NCI-H2227 treated with DMSO at 0.1 percent for 48 hours (cell line): ENCODE results near the gene AGFG1.
"Not testable (repeated sequence)": the region's sequence is repeated elsewhere in the genome, so short reads cannot be mapped to it uniquely, and the experiment has no call there.

Experiments used
- DNase-seq: peaks from one replicate; lab custom pipeline; 2025; lab: John Stamatoyannopoulos, UW

AGFG1 gene

DNA sequence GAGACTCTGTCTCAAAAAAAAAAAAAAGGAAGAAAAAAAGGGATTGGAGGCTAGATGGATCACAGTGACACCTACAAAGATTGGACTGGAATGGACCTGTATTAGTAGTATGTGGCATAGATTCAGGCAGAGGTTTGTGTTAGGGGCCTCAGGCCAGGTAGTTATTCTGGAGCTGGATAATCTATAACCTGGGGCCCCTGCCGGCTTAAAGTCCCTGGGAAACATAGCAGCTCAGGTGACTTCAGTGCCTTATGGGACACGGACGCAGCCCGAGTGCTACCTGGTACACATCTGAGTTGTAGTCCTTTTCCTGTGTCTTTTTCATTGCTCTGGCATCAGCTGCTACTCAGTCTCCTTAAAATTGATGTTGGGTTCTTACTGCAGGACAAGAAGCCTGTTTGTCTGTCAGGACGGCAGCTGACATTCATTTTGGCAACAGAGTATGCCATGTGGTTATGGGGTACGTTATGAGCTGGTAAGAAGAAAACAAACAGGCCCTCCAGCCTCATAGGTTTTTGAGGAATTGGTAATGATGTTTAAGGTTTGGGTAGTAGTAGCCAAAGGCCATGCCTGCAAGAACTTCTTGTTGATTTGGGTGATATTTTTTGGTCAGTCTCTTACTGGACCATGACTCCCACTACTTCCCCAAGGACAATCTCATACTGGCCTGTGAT lies 27.8 kb downstream of the AGFG1 start:
- DNase-seq, result no peak

DNA sequence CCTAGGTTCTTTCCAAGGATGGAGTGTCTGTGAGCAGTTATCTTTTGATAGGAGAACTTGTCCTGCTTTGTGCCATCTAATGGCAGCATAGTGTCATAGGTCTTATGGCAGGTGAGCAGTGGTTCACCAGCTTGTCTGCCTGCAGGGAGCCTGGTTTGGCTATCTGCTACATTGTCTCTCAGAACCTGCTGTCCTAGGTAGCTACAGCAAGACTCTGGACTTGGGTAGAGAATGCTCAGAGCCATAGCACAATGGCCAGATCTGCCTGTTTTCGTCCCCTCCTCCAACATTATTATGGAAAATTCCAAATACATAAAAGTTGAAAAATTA lies 28.3 kb downstream of the AGFG1 start:
- no peak for DNase-seq

DNA sequence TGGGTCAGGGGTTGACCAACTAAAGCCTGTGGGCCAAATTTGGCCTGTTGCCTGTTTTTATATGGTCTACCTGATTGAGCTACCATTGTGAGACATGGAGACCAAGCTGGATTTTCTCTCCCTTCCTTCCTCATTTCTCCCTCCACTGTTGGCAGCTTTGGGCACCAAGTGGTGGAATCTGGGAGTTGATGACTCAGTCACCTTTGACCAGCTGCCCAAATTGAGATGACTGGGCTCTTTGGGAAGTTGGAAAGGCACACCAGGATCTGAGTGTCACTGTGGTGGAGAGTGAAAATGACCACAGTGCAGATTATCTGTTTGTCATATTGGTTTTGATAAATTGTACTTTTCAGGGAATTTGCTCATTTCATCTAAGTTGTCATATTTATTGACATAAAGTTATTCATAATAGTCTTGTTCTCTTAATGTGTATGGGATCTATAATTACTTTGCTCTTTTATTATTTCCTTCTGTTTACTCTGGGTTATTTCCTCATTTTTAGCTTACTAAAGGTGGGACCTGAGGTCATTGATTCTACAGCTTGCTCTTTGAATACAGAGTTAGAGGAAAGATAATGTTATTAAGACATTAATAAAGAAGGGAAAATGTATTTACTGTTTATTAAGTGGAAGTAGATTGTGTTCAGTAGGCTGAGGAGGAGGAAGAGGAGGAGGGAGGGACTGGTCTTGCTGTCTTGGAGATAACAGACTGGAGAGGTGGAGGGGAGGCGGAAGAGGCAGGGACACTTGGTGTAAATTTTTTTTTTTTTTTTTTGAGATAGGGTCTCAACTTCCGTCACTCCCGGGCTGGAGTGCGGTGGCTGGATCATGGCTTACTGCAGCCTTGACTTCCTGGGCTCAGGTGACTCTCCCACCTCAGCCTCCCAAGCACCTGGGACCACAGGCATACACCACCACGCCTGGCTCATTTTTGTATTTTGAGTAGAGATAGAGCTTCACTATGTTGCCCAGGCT lies 31.8 kb downstream of the AGFG1 start:
- no peak for DNase-seq

DNA sequence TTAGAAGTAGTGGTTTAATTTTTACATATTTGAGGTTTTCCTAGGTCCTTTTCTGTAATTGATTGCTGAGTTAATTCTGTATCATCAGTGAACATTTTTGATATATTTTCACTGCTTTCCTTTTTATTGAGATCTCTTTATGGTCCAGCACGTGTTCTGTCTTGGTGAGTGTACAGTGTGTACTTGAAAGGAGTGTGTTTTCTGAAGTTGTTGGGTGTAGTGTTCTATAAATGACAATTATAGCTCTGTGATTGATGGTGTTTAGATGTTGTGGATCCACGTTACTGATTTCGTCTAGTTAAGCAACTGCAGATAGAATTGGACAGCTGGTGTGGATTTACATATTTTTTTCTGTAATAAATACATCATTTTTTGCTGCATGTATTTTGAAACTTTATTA lies 32.7 kb downstream of the AGFG1 start:
- no peak for DNase-seq

DNA sequence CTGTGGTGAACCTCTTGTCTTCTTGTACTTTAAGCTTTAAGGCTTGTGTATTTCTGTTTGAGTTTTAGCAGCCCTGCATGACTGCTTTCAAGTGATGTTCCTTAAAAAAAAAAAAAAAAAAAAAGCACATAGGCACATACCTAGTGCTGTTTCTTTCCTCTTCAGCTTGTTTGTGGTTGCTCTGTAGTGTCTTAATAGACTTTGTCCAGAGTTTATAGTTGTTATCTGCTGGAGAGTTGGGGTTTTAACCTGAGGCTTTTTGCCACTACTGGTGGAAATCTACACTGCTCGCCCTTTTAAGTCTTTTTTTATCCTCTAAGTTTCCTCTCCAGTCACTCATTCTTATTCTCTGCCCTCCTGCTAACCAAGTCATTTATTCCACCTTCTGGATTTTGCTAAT lies 34.5 kb downstream of the AGFG1 start:
- DNase-seq, result no peak

DNA sequence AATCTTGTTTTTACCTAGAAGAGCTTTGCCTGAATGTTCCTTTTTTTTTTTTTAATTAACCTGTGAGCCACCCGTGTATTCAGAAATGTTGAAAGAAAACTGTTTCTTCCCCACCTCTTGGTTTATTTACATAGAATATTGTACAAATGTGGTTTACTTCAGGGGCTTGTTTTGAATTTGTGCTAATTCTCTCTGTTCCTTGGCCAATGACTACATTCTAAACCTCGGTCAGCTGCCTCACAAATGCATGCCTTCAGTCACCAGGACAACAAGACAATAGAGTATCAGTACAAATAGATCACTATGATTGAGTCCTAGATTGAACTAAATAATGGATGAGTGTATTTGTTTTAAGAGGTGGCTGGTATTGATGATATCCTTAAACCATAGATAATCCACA lies 36.0 kb downstream of the AGFG1 start:
- no peak for DNase-seq

DNA sequence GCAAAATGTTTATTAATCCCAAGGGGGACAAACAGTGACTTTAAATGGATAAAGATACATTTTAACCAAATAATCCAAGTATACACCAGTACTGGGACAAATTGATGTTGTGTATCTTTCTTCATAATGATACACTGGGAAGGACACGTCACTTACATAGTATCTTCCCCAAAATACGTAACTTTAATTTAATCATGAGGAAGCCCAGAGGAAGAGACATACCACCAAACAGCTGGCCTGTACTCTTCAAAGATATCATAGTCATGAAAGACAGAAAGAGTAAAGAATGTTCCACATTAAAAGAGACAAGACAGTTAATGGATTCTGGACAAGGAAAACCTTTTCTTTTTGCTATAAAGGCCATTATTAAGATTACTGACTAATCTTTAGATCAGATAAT lies 37.1 kb downstream of the AGFG1 start:
- no peak for DNase-seq

DNA sequence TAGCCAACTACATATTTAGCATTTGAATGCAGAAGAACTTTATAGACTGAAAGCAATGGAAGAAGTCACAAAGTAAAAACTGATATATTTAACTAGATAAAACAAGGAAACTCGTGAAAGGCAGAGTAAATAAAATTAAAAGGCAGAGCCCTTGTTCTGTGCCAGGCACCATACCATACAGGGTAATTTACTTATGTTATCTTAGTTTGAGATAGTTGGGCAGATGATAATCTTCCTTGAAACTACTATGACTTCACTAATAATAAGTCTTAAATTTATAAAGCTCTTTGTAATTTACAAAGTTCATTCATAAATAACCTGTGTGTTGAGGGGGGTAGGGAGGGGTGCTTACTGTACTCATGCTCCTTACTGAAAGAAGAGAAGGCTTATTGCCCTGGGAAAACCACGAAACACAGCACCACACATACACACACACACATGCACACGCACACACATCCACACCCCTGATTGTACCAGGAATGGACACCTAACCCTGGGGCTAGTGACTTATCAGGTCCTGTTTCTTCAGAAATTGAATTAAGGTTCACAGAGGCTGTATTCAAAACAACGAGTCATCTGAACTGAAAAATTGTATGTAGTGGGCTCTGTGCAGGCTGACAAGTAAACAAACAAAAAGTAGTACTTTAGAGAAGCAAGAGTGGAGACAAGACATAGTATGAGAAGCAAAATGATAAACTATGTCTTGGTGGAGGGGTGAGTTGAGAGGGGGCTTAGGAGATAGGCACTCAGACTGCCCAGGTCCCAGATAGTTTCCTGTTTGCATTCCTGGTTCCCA lies 38.1 kb downstream of the AGFG1 start:
- DNase-seq, result no peak

DNA sequence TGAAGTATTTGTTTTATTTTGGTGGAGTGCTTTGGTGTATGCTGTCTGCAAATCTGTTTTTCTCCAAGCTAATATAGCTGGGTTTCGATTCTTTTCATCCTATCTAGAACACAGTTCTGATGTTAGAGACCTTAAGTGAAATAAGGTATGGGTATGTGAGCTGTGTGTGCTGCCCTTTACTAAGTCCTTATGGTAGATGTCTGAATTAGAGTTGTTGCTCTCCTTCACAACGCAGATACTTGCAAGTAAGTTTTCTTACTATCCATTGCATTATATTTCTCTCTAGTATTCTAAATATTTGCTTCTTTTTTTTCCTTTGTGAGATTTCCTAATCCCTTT lies 38.6 kb downstream of the AGFG1 start:
- DNase-seq, result no peak

DNA sequence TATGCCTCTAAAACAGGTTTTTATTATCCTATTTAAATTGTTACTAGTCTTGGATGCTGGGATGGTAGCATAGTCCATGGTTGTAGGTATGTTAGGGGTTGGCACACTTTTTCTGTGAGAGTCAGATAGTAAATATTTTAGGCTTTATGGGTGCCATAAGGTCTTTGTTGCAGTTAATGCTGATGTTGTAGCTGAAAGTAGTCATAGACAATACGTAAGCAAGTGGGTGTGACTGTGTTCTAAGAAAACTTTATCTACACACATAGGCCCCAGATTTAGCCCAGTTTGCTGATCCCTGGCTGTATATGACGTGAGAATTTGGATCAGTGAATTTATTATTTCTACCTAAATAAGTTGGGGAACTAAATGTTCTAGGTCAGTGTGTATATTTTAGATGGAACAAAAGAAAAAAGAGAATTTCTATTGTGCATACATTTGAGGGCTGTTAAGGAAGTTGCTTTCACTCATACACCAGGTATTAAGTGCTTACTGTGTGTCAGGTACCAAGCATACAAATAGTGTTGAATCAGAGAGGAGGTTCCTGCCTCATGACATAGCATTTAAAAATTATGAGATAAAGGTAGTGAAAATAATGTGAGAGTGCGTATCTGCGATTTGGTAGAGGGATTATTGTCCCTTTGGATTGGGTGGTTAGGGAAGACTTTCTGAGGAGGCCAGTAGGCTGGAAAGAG lies 39.4 kb downstream of the AGFG1 start:
- no peak for DNase-seq

DNA sequence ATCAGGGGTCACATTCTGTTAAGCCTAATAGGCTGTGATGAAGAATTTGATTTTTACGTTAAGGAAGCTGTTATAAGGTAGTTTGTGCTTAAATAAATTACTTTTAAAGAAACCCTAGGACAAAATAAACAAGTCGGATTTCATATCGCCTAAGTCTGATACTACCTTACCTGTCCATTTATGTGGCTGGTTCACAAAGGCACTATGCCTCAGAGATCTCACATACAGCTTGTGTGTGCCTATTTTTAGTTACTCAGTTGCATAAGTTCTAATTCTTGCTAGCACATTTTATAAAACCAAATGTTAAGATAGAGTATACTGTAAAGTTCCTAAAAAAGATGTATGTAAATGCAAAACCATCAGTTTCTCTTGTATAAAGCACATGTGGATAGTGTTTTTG lies 40.0 kb downstream of the AGFG1 start:
- DNase-seq, result no peak

DNA sequence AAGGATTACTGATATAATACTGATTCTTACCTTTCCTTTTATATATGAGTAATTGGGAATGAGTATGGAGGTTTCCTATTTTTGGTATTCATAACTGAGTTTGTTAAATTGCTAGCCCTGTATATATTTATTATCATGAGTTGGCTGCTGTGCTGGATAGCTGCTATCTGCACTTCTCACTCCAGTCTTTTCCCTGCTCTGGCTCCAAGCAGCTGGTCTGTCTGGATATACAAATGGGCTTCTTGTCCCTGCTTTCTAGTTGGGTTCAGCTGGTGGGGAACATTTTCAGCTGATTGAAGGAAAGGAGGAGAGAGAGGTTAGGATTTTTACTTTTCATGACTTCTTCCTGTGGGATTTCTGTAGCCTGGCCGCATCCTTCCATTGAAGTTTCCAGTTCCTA lies 41.2 kb downstream of the AGFG1 start:
- DNase-seq, result no peak

DNA sequence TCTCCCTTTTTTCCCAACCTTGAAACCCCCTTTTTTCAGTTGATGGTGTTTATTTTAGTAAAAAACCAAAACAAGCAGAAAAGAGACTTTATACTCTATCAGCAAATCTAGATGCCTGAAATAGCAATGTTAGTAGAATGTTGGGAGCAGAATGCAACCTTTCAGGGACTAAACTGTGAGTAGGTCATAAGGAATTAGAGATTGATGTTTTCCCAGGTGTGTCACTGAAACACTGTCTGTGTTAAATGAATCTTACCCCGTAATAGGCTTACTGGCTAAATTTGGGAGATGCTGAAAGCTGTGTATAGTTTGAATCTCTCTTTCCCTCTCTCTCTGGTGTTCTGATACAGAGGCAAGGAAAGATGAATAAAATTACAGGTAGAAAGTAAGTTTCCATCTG lies 43.8 kb downstream of the AGFG1 start:
- no peak for DNase-seq

DNA sequence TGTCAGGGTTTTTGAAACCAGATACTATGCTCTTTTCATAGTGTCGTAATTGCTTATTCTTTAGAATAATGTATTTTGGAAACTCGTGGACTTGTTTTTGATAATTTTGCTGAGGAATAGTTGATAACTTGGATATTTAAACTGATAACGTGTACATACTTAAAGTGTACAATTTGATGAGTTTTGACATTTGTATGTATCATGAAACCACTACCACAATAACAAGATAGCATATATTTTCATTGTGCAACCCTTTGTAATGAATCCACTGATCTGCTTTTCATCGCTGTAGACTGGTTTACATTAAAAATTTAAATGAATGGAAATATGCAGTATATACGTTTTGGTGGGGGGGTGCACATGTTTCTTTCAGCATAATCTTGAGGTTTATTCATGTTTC lies 45.8 kb downstream of the AGFG1 start:
- no peak for DNase-seq

DNA sequence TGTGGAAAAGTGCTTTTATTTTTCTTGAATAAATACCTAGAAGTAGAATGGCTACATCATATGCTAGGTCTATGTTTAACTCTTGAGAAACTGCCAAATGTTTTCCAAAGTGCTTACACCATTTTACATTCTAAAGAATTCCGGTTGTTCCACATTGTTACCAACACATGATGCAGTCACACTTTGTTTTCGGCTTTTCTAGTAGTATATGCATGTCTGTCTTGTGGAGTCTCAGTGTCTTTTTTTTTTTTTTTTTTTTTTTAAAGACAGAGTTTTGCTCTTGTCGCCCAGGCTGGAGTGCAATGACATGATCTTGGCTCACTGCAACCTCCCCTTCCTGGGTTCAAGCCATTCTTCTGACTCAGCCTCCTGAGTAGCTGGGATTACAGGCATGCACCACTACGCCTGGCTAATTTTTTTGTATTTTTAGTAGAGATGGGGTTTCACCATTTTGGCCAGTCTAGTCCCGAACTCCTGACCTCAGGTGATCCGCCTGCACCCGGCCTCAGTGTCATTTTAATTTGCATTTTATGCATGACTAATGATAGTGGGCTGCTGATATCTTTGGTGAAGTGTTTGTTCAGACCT lies 46.4 kb downstream of the AGFG1 start:
- DNase-seq, result not testable (repeated sequence)

DNA sequence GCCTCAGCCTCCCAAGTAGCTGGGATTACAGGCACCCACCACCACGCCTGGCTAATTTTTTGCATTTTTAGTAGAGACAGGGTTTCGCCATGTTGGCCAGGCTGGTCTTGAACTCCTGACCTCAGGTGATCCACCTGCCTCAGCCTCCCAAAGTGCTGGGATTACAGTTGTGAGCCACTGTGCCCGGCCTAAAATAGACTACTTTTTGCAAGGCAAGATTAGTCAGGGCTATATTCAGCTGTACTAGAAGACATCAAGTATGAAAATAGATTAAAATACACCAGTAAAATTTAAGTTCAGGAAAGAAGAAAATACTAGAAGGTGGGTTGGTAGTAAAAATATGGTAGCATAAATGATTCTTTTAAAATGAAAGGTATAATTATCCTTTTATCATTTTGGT lies 49.2 kb downstream of the AGFG1 start:
- not testable (repeated sequence) for DNase-seq

DNA sequence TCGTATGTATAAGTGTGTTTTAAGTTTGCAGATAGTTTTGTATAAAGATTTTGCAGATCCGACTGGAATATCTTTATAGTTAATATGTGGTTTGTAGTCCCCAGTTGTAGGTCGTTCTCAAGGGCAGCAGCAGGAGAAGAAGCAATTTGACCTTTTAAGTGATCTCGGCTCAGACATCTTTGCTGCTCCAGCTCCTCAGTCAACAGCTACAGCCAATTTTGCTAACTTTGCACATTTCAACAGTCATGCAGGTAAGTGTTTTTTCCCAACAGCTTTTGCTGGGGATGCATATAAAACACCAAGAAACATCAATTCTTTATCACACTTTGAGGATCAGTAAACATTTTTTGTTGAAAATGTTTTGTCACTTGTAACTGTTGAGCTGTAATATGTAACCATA lies 52.7 kb downstream of the AGFG1 start:
- no peak for DNase-seq

DNA sequence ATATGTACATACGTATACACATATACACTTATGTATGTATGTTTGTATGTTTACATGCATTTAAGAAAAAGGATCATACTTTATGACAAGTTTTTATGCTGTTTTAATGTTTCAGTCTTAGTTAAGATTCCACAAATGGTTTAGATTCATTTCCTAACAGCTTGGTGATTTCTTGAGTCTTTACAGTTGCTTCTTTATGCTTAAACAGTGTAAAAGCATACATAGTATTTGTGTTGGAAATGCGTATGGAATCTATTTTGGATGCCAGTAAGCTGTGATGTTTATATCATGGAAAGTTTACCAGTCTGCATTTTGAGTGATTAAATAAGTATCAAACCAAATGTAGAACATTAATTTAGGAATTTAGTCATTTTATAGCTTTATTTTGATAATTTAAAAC lies 55.4 kb downstream of the AGFG1 start:
- DNase-seq, result no peak

DNA sequence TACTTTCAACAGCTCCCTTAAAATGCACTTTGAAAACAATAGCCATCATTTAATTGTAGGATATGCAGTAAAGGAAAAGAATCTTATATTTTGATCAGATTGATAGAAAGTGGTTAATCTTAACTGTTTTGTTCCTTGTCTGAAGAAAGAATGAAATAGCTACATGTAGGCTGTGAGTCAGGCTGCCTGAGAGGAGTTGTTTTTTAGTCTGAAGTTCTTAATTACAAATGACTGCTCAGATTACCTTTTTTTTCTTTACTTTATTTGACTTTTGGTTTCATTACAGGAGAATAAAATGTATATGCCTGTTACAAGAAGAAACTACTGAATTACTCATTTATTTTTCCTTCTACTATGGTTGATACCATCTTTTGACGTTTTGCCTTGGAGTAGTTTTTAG lies 56.8 kb downstream of the AGFG1 start:
- no peak for DNase-seq

DNA sequence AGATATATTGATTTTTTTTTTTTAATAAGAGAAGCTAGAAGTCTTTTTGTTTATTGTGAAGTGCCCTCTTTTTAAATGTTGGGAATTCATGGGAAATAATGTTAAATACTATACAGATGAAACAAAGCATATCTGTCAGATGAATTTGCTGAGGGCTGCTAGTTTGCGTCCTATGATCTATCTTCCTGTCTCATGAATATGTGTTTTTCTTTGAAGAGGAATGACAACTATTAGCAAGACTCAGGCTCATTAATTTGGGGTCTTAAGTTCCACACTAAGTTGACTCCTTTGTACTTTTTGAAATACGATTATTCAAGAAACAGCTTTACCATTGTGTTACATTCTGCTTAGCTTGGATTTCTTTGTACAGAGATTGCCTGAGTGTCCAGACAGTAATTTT lies 57.9 kb downstream of the AGFG1 start:
- no peak for DNase-seq

DNA sequence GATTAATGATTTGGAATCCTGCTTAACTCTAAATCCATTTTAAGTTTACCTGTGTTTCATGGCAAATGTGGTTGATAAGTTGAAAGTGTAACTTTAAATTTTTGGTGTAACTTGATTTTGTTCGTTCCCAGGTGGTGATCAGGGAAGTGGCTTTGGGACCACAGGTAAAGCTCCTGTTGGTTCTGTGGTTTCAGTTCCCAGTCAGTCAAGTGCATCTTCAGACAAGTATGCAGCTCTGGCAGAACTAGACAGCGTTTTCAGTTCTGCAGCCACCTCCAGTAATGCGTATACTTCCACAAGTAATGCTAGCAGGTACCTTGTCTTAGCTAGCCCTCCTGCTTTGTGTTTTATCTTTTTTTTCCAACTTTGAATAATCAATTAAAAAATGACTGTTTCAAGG lies 62.8 kb downstream of the AGFG1 start:
- no peak for DNase-seq

DNA sequence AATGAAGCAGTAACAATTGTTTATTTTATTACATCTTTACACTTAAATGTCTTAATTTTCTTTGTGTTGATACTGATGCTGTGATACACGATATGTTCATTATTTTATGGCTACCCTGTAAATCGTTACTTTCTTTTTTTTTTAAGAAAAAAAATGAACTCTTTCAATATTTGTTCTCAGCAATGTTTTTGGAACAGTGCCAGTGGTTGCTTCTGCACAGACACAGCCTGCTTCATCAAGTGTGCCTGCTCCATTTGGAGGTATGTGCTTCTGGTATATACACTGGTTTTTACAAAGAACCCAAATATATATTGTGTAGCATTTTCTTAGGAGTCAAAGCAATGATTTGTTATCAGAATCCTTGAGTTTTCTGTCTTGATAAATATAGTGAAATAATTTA lies 64.5 kb downstream of the AGFG1 start:
- DNase-seq, result no peak
